Embryonic facial prominence (tissue), 1 donor: ENCODE results near the gene SIAH1.
A peak's percentile ranks its signal among the peaks of the same experiment; 100 is the strongest.
"Not testable (repeated sequence)": the region's sequence is repeated elsewhere in the genome, so short reads cannot be mapped to it uniquely, and the experiment has no call there.

Experiments used
- DNase-seq: peaks from one replicate; pipeline ENCODE4 v3.0.0-alpha.2; 2016; ENCODE audit errors: extremely low spot score

The SIAH1 gene, protein sequence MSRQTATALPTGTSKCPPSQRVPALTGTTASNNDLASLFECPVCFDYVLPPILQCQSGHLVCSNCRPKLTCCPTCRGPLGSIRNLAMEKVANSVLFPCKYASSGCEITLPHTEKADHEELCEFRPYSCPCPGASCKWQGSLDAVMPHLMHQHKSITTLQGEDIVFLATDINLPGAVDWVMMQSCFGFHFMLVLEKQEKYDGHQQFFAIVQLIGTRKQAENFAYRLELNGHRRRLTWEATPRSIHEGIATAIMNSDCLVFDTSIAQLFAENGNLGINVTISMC

GRCh38 chr16:48385253-48386150 is at the start of gene SIAH1:
Gene SIAH1 (minus strand): TSS chr16:48385413. CDS start chr16:48362428, 22,985 bp downstream.
- DNase-seq: peak; percentile 65

- no peak for DNase-seq
Observed at GRCh38 chr16:48434653-48435317, 49.6 kb upstream of the SIAH1 start.

DNA sequence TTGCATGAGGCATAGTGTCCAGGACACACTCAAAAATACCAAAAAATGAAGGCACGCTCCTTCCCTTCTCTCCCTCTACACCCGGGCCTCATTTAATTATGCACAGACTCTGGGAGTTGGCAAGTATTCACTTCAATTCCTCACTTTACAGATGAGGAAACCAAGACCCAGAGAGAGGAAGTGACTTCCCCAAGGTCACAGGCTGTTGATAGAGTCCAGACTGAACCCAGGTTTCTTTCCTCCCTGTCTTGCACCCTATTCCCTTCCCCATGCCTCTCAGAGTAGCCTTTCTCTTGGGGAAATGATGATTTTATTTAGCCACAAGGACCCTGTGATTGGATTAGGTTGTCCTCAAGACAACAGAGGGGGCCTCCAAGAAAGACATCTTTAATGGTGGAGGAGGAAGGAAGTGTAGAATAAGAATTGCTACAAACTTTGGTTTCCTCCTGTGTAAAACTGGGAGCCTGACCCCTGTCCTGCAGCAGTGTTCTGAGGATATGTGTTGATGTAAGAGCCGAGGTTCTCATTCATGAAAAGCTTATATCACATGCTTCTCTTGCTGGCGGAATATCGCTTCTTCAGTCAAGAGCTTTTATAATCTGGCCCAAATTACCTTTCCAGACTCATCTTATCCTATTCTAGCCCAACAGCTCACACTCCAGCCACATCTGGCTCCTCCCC is 48.8 kb upstream of the SIAH1 start:
- no peak for DNase-seq

DNA sequence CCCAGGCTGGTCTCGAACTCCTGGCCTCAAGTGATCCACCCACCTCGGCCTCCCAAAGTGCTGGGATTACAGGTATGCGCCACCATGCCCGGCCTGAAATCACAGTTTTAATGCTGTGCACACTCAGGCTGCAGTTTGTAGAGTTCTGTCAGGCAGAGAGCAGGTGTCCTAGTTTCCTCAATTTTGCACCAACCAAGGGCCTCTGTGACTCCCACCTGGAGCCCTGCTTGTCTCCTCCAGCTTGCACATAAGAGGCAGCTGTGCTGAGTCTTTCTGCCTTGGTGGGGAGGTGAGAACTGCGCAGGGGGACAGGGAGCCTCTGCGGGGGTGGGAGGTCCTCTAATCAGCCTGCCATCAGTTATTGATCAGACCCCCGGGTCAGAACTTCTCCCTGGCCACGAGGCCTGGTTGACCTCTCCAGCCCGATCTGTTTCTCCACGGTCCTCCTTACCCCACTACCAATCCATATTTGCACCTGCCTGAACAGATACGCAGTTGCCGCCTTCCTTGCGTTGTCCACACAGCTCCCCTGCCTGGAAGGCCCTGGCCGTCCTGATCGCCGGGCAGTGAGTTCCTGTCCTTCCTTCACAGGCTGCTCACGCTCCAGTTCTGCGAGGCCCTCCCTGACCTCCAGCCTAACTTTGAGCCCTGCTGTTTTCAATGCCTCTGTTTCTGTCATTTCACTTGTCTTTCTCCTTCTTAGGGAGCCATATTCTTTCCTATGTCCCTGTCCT is 48.1 kb upstream of the SIAH1 start:
- no peak for DNase-seq

GRCh38 chr16:48432136-48432535 is 46.9 kb upstream of the SIAH1 start:
- no peak for DNase-seq

GRCh38 chr16:48430890-48431289 is 45.7 kb upstream of the SIAH1 start:
- DNase-seq: no peak

GRCh38 chr16:48426244-48427141 is 41.3 kb upstream of the SIAH1 start:
- DNase-seq: no peak

DNA sequence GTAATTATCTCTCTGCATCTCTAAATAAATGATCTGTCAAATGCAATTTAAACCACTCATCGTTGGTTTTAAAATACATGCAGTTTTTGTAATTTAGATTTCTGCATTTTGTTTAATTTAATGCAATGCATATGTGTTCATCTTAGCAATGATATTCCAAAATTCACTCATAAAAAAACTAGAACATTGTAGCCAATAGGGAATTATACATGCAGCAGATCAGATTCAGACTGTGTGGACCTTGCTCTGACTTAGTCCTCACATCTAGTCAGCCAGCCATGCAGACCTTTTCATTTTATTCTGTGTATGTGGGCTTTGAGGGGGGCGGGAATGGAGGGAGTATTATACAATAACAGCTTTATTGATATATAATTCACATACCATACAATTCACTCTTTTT is 37.3 kb upstream of the SIAH1 start:
- DNase-seq: no peak

- no peak for DNase-seq
Observed at GRCh38 chr16:48421741-48422140, 36.5 kb upstream of the SIAH1 start.

DNA sequence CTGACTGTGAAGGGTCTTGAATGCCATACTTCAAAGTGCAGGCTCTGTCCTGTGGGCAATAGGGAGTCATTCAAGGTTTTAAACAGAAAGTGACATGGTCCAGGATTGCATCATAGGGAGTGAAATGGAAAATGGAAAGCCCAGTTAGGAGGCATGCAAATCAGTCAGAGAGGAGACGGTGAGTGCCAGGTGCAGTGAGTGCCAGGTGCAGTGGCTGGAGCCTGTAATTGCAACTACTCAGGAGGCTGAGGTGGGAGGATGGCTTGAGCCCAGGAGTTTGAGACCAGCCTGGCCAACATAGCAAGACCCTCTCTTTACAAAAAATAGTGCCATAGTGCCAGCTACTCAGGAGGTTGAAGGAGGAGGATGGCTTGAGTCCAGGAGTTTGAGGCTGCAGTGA is 35.2 kb upstream of the SIAH1 start:
- no peak for DNase-seq

DNA sequence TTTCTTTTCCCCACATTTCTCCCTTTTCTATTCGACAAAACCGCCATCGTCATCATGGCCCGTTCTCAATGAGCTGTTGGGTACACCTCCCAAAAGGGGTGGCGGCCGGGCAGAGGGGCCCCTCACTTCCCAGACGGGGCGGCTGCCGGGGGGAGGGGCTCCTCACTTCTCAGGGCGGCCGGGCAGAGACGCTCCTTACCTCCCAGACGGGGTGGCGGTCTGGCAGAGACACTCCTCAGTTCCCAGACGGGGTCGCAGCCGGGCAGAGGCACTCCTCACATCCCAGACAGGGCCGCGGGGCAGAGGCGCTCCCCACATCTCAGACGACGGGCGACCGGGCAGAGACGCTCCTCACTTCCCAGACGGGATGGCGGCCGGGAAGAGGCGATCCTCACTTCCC is 31.4 kb upstream of the SIAH1 start:
- DNase-seq: not testable (repeated sequence)

- no peak for DNase-seq
Observed at GRCh38 chr16:48413272-48413671, 28.1 kb upstream of the SIAH1 start.

- no peak for DNase-seq
Observed at GRCh38 chr16:48409839-48410632, 24.8 kb upstream of the SIAH1 start.

DNA sequence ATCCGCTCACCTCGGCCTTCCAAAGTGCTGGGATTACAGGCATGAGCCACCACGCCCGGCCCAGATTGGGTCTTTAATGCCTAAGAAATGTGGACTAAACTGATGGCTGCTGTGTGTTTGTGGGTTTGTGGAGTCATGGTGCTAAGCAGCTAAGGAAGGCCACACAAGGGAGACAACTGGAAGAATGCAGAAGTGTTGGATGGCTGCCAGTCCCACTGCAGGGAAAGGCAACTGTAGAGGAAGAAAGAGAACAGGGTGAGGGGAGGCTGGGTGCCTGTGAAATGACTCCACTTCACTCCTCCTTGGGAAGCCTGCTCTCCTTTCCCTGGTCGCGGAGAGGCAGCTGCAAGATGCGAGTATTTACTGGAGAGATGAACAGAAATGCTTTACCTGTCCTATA is 23.5 kb upstream of the SIAH1 start:
- DNase-seq: no peak

GRCh38 chr16:48405907-48406306 is 20.7 kb upstream of the SIAH1 start:
- no peak for DNase-seq

GRCh38 chr16:48405153-48405552 is 19.9 kb upstream of the SIAH1 start:
- no peak for DNase-seq

DNA sequence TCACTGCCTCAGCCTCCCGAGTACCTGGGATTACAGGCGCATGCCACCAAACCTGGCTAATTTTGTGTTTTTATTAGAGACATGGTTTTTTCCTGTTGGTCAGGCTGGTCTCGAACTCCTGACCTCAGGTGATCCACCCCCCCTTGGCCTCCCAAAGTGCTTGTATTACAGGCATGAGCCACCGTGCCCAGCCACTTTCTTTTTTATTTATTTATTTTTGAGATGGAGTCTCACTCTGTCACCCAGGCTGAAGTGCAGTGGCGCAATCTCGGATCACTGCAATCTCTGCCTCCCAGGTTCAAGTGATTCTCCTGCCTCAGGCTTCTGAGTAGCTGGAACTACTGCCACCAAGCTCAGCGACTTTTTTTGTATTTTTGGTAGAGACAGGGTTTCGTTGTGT is 17.3 kb upstream of the SIAH1 start:
- DNase-seq: not testable (repeated sequence)

GRCh38 chr16:48395375-48395774 is 10.2 kb upstream of the SIAH1 start:
- no peak for DNase-seq

GRCh38 chr16:48394355-48394703 is 9.1 kb upstream of the SIAH1 start:
- no peak for DNase-seq
